ENCODE results near the gene RPL10. TPM values are rescaled to one million over a fixed set of nuclear protein-coding genes. Genes with fewer than 3 reads are reported as not detected.

RPL10 gene
- total RNA-seq, 1 experiment from 2014 or later = 2,110 TPM

GRCh38 chrX:154368630-154369448, 29.3 kb upstream of the RPL10 start:
- WGBS (ENCODE audit: extremely low coverage, insufficient read length, low lambda C conversion rate) = no CpG with 5 or more reads among the region's 16 CpGs
- Histone ChIP-seq H4K20me1 (ENCODE audit: control insufficient read depth, insufficient read depth, insufficient read length) (no peaks in the 10 kb centered on the region), H2BK15ac (ENCODE audit: low read depth, low read length) (no peak overlapping the region), H3K27ac (ENCODE audit: insufficient read length, low read depth, low read length) (no peak overlapping the region), H3K27me3 (ENCODE audit: insufficient read depth, low read length) (no peaks in the 10 kb centered on the region), H3K23me2 (ENCODE audit: insufficient read length, low read depth, low read length, poor library complexity, severe bottlenecking) (peaks cover 5% of the 10 kb centered on the region), H2AFZ (ENCODE audit: low read length) (no peak overlapping the region), H3K79me2 (ENCODE audit: insufficient read depth, low read length) (peaks cover 17% of the 10 kb centered on the region; the same call in 1 of the 2 replicates), H4K91ac (ENCODE audit: insufficient read length, low read depth, low read length) (no peak overlapping the region), H4K5ac (ENCODE audit: insufficient read length, low read depth, low read length) (no peak overlapping the region), H2BK12ac (ENCODE audit: insufficient read length, low read depth, low read length) (no peak overlapping the region), H3K9me3 (ENCODE audit: control insufficient read depth, low read depth, low read length) (peaks cover 5% of the 10 kb centered on the region), H2AK5ac (ENCODE audit: insufficient read length, low read length) (no peak overlapping the region), H3K4me1 (ENCODE audit: insufficient read depth, low read length) (no peaks in the 10 kb centered on the region), H3K9ac (ENCODE audit: extremely low read depth, insufficient read length, low read length) (peak overlapping the region; percentile 76), H2BK120ac (ENCODE audit: low read depth, low read length, poor library complexity, severe bottlenecking) (no peak overlapping the region), H3K18ac (ENCODE audit: insufficient read length, low read depth, low read length) (peak overlapping the region; percentile 86), H3K4ac (ENCODE audit: low read depth, low read length) (no peak overlapping the region), H3K56ac (ENCODE audit: insufficient read length, low read depth, low read length) (no peak overlapping the region), H2BK5ac (ENCODE audit: insufficient read length, low read length) (no peak overlapping the region), H3K4me2 (ENCODE audit: insufficient read depth, insufficient read length, low read length) (peak overlapping the region; percentile 48), H3T11ph (ENCODE audit: low read length) (no peak overlapping the region), H3K79me1 (ENCODE audit: insufficient read depth, low read depth, low read length, poor library complexity, severe bottlenecking) (no peaks in the 10 kb centered on the region), H3K23ac (ENCODE audit: insufficient read length, low read depth, low read length) (no peak overlapping the region), H2BK20ac (ENCODE audit: low read depth, low read length, poor library complexity, severe bottlenecking) (no peak overlapping the region), H3K14ac (ENCODE audit: insufficient read depth, low read length) (peak overlapping the region; percentile 90), H4K8ac (replicated peaks; ENCODE audit: insufficient read length, low read depth, low read length) (no peak overlapping the region)
- TF ChIP-seq CTCF (conservative IDR thresholded peaks at IDR 0.05) = no peak
- H3K4me3 Mint-ChIP-seq = peak overlapping the region; percentile 70 to 84
- peak overlapping the region in 1 of 3 experiments; percentile 83; a peak in 1 of 7 replicates for H3K27ac Mint-ChIP-seq
- peaks cover 5% of the 10 kb centered on the region for H3K27me3 Mint-ChIP-seq (ENCODE audit: low read depth)
- H3K9me3 Mint-ChIP-seq = peaks cover 45 to 54% of the 10 kb centered on the region in 2 experiments
- DNase-seq = peak; percentile 69
- peaks cover 2 to 12% of the 10 kb centered on the region in 2 experiments; a peak in 2 of 4 replicates for H3K4me1 Mint-ChIP-seq
- H3K36me3 Mint-ChIP-seq (ENCODE audit: insufficient read depth in 1 of 3, low read depth in 3 of 3) = peaks cover 34 to 52% (median 49%) of the 10 kb centered on the region in 3 experiments
